GM18505 (cell line): ENCODE measurements around the gene LAMC2.

Source experiments
- ATAC-seq: cut with Tn5 transposase; IDR thresholded peaks from one replicate; pipeline ENCODE4 v1.9.1; 2021; ENCODE audit not compliant: unreplicated experiment
- POLR2A ChIP-seq: IDR thresholded peaks from 4 replicates; pipeline ENCODE4 v1.6.1; 2011; ENCODE audit warnings: borderline replicate concordance; ENCODE audit not compliant: insufficient read depth, insufficient read length; ENCODE audit errors: extremely low read depth

LAMC2 gene

GRCh38 chr1:183278739-183279591 is 92.9 kb downstream of the LAMC2 start:
- ATAC-seq: no peak
- no peak for TF ChIP-seq POLR2A

GRCh38 chr1:183279835-183280234 is 93.8 kb downstream of the LAMC2 start:
- TF ChIP-seq POLR2A: no peak

GRCh38 chr1:183281039-183281438 is 95.0 kb downstream of the LAMC2 start:
- TF ChIP-seq POLR2A: no peak
- no peak for ATAC-seq

More at GRCh38 chr1:183279835-183280234, 93.8 kb downstream of the LAMC2 start:
- no peak for ATAC-seq

GRCh38 chr1:183281553-183282091 is 95.6 kb downstream of the LAMC2 start:
- no peak for TF ChIP-seq POLR2A
- ATAC-seq: no peak

GRCh38 chr1:183282101-183282855 is 96.2 kb downstream of the LAMC2 start:
- TF ChIP-seq POLR2A: no peak
- ATAC-seq: no peak

- TF ChIP-seq POLR2A: no peak
- no peak for ATAC-seq
These were observed 97.2 kb downstream of the LAMC2 start for GRCh38 chr1:183283286-183283685.

- TF ChIP-seq POLR2A: no peak
These were observed 98.0 kb downstream of the LAMC2 start for GRCh38 chr1:183284086-183284485.

GRCh38 chr1:183285256-183285655 is 99.2 kb downstream of the LAMC2 start:
- TF ChIP-seq POLR2A: no peak
- no peak for ATAC-seq

More at GRCh38 chr1:183284086-183284485, 98.0 kb downstream of the LAMC2 start:
- no peak for ATAC-seq

- ATAC-seq: no peak
These were observed 99.7 kb downstream of the LAMC2 start for GRCh38 chr1:183285746-183286145.

GRCh38 chr1:183287191-183287675 is 101.2 kb downstream of the LAMC2 start:
- TF ChIP-seq POLR2A: no peak
- ATAC-seq: no peak

More at GRCh38 chr1:183285746-183286145, 99.7 kb downstream of the LAMC2 start:
- TF ChIP-seq POLR2A: no peak

- no peak for TF ChIP-seq POLR2A
These were observed 102.5 kb downstream of the LAMC2 start for GRCh38 chr1:183288583-183288982.

GRCh38 chr1:183289051-183289496 is 103.0 kb downstream of the LAMC2 start:
- ATAC-seq: no peak
- TF ChIP-seq POLR2A: no peak

More at GRCh38 chr1:183288583-183288982, 102.5 kb downstream of the LAMC2 start:
- no peak for ATAC-seq

- no peak for TF ChIP-seq POLR2A
- ATAC-seq: no peak
These were observed 104.6 kb downstream of the LAMC2 start for GRCh38 chr1:183290628-183291027.

GRCh38 chr1:183291216-183291762 is 105.2 kb downstream of the LAMC2 start:
- TF ChIP-seq POLR2A: no peak
- no peak for ATAC-seq
